ENCODE results near the gene TMEM45A.
"Not testable (repeated sequence)": the region's sequence is repeated elsewhere in the genome, so short reads cannot be mapped to it uniquely, and the experiment has no call there.

Gene TMEM45A

GRCh38 chr3:100533176-100533575 lies 40.8 kb downstream of the TMEM45A start:
- TF ChIP-seq ZFX (IDR thresholded peaks at IDR 0.05; ENCODE audit: borderline replicate concordance) = no peak
- no peak overlapping the region for H3K27ac ChIP-seq

DNA sequence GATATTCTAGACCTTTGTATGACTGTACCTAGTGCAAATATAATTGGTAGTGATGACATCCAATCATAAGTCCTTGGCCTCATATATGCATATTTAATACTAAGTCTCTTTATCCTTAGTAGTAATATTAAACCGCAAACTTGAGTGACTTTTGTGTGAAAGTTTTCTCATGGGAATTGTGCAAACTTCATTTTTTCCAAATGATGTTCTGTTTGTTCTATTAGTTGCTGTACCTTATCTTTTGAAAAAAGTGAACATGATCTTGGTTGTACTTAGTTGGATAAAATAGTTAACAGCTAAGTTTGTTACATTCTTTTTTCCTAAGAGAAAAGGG lies 43.2 kb downstream of the TMEM45A start:
- TF ChIP-seq CTCF (IDR thresholded peaks at IDR 0.05) = no peak
- no peak for TF ChIP-seq ZFX (IDR thresholded peaks at IDR 0.05; ENCODE audit: borderline replicate concordance)
- no peak overlapping the region for H3K27ac ChIP-seq

- TF ChIP-seq ZFX (IDR thresholded peaks at IDR 0.05; ENCODE audit: borderline replicate concordance) (no peak), CTCF (IDR thresholded peaks at IDR 0.05) (no peak)
Measured at GRCh38 chr3:100536093-100536492, 43.7 kb downstream of the TMEM45A start.

GRCh38 chr3:100537646-100538338 lies 45.4 kb downstream of the TMEM45A start:
- peak overlapping the region; percentile 32 for H3K27ac ChIP-seq

More at GRCh38 chr3:100536093-100536492, 43.7 kb downstream of the TMEM45A start:
- no peak overlapping the region for H3K27ac ChIP-seq

DNA sequence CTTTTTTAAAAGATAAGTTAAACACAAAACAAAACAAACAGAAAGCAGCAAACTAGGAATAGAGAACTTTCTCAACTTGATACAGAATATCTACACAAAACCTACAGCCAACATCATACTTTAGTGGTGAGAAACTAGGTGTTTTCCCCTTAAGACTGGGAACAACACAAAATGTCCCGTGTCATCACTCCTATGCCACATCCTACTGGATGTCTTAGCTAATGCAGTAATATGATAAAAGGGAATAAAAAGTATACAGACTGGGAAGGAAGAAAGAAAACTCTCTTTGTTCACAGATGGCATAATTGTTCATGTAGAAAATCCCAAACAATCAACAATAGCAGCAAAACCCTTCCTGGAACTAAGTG lies 45.9 kb downstream of the TMEM45A start:
- TF ChIP-seq CTCF (IDR thresholded peaks at IDR 0.05) = no peak
- no peak for TF ChIP-seq ZFX (IDR thresholded peaks at IDR 0.05; ENCODE audit: borderline replicate concordance)
- no peak overlapping the region for H3K27ac ChIP-seq

More at GRCh38 chr3:100537646-100538338, 45.4 kb downstream of the TMEM45A start:
- TF ChIP-seq ZFX (IDR thresholded peaks at IDR 0.05; ENCODE audit: borderline replicate concordance) (no peak), CTCF (IDR thresholded peaks at IDR 0.05) (no peak)

DNA sequence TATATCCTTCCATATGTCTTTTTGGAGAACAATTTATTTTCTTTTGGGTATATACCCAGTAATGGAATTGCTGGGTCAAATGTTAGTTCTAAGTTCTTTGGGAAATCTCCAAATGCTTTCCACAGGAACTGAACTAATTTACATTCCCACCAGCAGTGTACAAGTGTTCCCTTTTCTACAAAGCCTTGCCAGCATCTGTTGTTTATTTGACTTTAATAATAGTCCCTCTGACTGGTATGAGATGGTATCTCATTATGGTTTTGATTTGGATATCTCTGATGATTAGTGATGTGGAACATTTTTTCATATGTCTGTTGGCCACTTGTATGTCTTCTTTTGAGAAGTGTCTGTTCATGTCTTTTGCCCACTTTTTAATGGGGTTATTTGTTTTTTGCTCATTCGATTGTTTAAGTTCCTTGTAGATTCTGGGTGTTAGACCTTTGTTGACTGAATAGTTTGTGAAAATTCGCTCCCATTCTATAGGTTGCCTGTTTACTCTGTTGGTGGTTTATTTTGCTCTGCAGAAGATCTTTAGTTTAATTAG lies 48.4 kb downstream of the TMEM45A start:
- TF ChIP-seq CTCF (IDR thresholded peaks at IDR 0.05) (no peak), ZFX (IDR thresholded peaks at IDR 0.05; ENCODE audit: borderline replicate concordance) (no peak)
- H3K27ac ChIP-seq = no peak overlapping the region

GRCh38 chr3:100541428-100541827 lies 49.0 kb downstream of the TMEM45A start:
- not testable (repeated sequence) for H3K27ac ChIP-seq

DNA sequence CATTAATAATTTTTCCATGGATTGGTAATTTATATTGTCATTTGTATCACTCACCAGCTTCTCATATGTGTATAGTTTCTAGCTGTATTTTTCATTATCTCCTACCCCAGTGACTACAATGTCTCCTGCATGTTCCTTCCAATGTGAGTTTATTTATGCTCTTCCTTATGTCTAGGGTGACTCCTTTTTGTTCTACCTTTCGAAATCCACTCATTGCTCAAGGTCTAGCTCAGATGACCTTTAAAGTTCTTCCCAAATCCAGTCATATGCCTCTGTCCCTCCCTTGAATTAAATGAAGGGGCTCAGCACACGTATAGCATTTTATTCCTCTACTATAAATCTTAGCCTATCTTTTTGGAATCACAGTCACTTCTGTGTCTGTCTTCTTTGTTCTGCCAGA lies 53.0 kb downstream of the TMEM45A start:
- TF ChIP-seq ZFX (IDR thresholded peaks at IDR 0.05; ENCODE audit: borderline replicate concordance) = no peak
- TF ChIP-seq CTCF (IDR thresholded peaks at IDR 0.05) = no peak
- H3K27ac ChIP-seq = no peak overlapping the region
